ENCODE data around the gene SLC25A13. TPM values are rescaled to one million over a fixed set of nuclear protein-coding genes. Genes with fewer than 3 reads are reported as not detected.
A peak's percentile ranks its signal among the peaks of the same experiment; 100 is the strongest.

Gene SLC25A13
- polyA plus RNA-seq, 1 donor, result 41.0 TPM

- DNase-seq, result no peak
- 100% methylated on average over 1 of the region's 3 CpGs for WGBS (ENCODE audit: insufficient coverage, low lambda C conversion rate)
- no peak overlapping the region for H3K4me3 ChIP-seq (ENCODE audit: low read length)
- no peak overlapping the region for H3K27ac ChIP-seq (ENCODE audit: low read length)
- peaks cover 3% of the 10 kb centered on the region for H3K27me3 ChIP-seq (ENCODE audit: control insufficient read depth, insufficient read depth, low read length)
- H3K36me3 ChIP-seq (ENCODE audit: control insufficient read depth, insufficient read depth, low read length), result no peaks in the 10 kb centered on the region
- H3K9me3 ChIP-seq (ENCODE audit: control insufficient read depth, low read depth, low read length), result no peaks in the 10 kb centered on the region
- no peaks in the 10 kb centered on the region for H3K4me1 ChIP-seq (ENCODE audit: control insufficient read depth, insufficient read depth, low read length)
Observed at GRCh38 chr7:96089511-96089910, 232.4 kb downstream of the SLC25A13 start.

GRCh38 chr7:96088579-96088978 is 233.3 kb downstream of the SLC25A13 start:
- no peak overlapping the region for H3K27ac ChIP-seq (ENCODE audit: low read length)
- no peaks in the 10 kb centered on the region for H3K36me3 ChIP-seq (ENCODE audit: control insufficient read depth, insufficient read depth, low read length)
- 57% methylated on average over 4 of the region's 5 CpGs for WGBS (ENCODE audit: insufficient coverage, low lambda C conversion rate)
- no peaks in the 10 kb centered on the region for H3K9me3 ChIP-seq (ENCODE audit: control insufficient read depth, low read depth, low read length)
- peaks cover 3% of the 10 kb centered on the region for H3K27me3 ChIP-seq (ENCODE audit: control insufficient read depth, insufficient read depth, low read length)
- no peak overlapping the region for H3K4me3 ChIP-seq (ENCODE audit: low read length)
- no peak for DNase-seq
- no peaks in the 10 kb centered on the region for H3K4me1 ChIP-seq (ENCODE audit: control insufficient read depth, insufficient read depth, low read length)

- DNase-seq, result no peak
- Histone ChIP-seq H3K4me1 (ENCODE audit: control insufficient read depth, insufficient read depth, low read length) (no peaks in the 10 kb centered on the region), H3K27ac (ENCODE audit: low read length) (no peak overlapping the region), H3K9me3 (ENCODE audit: control insufficient read depth, low read depth, low read length) (no peaks in the 10 kb centered on the region), H3K27me3 (ENCODE audit: control insufficient read depth, insufficient read depth, low read length) (no peaks in the 10 kb centered on the region), H3K36me3 (ENCODE audit: control insufficient read depth, insufficient read depth, low read length) (no peaks in the 10 kb centered on the region), H3K4me3 (ENCODE audit: low read length) (no peak overlapping the region)
- no CpG with 5 or more reads among the region's 3 CpGs for WGBS (ENCODE audit: insufficient coverage, low lambda C conversion rate)
Observed at GRCh38 chr7:96085953-96086352, 235.9 kb downstream of the SLC25A13 start.

- no peaks in the 10 kb centered on the region for H3K27me3 ChIP-seq (ENCODE audit: control insufficient read depth, insufficient read depth, low read length)
- no peaks in the 10 kb centered on the region for H3K9me3 ChIP-seq (ENCODE audit: control insufficient read depth, low read depth, low read length)
- WGBS (ENCODE audit: insufficient coverage, low lambda C conversion rate), result no CpG with 5 or more reads among the region's 1 CpG
- H3K4me3 ChIP-seq (ENCODE audit: low read length), result no peak overlapping the region
- H3K36me3 ChIP-seq (ENCODE audit: control insufficient read depth, insufficient read depth, low read length), result no peaks in the 10 kb centered on the region
- no peak for DNase-seq
- no peaks in the 10 kb centered on the region for H3K4me1 ChIP-seq (ENCODE audit: control insufficient read depth, insufficient read depth, low read length)
- no peak overlapping the region for H3K27ac ChIP-seq (ENCODE audit: low read length)
Observed at GRCh38 chr7:96084881-96085553, 236.9 kb downstream of the SLC25A13 start.

- 100% methylated on average over 1 of the region's 6 CpGs for WGBS (ENCODE audit: insufficient coverage, low lambda C conversion rate)
- H3K9me3 ChIP-seq (ENCODE audit: control insufficient read depth, low read depth, low read length), result no peaks in the 10 kb centered on the region
- no peak for DNase-seq
Observed at GRCh38 chr7:96080027-96080426, 241.9 kb downstream of the SLC25A13 start.

GRCh38 chr7:96076350-96076707 is 245.6 kb downstream of the SLC25A13 start:
- Histone ChIP-seq H3K9me3 (ENCODE audit: control insufficient read depth, low read depth, low read length) (no peaks in the 10 kb centered on the region), H3K27ac (ENCODE audit: low read length) (no peak overlapping the region)
- 24% methylated on average over 2 of the region's 10 CpGs for WGBS (ENCODE audit: insufficient coverage, low lambda C conversion rate)

More at GRCh38 chr7:96080027-96080426, 241.9 kb downstream of the SLC25A13 start:
- Histone ChIP-seq H3K36me3 (ENCODE audit: control insufficient read depth, insufficient read depth, low read length) (no peaks in the 10 kb centered on the region), H3K4me3 (ENCODE audit: low read length) (no peak overlapping the region), H3K27ac (ENCODE audit: low read length) (no peak overlapping the region), H3K27me3 (ENCODE audit: control insufficient read depth, insufficient read depth, low read length) (peaks cover 20% of the 10 kb centered on the region), H3K4me1 (ENCODE audit: control insufficient read depth, insufficient read depth, low read length) (peaks cover 3% of the 10 kb centered on the region)

GRCh38 chr7:96075510-96076349 is 246.2 kb downstream of the SLC25A13 start:
- peaks cover 3% of the 10 kb centered on the region for H3K4me1 ChIP-seq (ENCODE audit: control insufficient read depth, insufficient read depth, low read length)
- H3K36me3 ChIP-seq (ENCODE audit: control insufficient read depth, insufficient read depth, low read length), result no peaks in the 10 kb centered on the region
- peak overlapping the region; percentile 35 for H3K4me3 ChIP-seq (ENCODE audit: low read length)
- H3K27ac ChIP-seq (ENCODE audit: low read length), result no peak overlapping the region
- H3K27me3 ChIP-seq (ENCODE audit: control insufficient read depth, insufficient read depth, low read length), result peaks cover 26% of the 10 kb centered on the region
- peak; percentile 15 to 45 for DNase-seq
- no CpG with 5 or more reads among the region's 47 CpGs for WGBS (ENCODE audit: insufficient coverage, low lambda C conversion rate)
- H3K9me3 ChIP-seq (ENCODE audit: control insufficient read depth, low read depth, low read length), result no peaks in the 10 kb centered on the region

More at GRCh38 chr7:96076350-96076707, 245.6 kb downstream of the SLC25A13 start:
- no peak for DNase-seq
- peaks cover 26% of the 10 kb centered on the region for H3K27me3 ChIP-seq (ENCODE audit: control insufficient read depth, insufficient read depth, low read length)
- no peaks in the 10 kb centered on the region for H3K36me3 ChIP-seq (ENCODE audit: control insufficient read depth, insufficient read depth, low read length)
- peaks cover 3% of the 10 kb centered on the region for H3K4me1 ChIP-seq (ENCODE audit: control insufficient read depth, insufficient read depth, low read length)
- H3K4me3 ChIP-seq (ENCODE audit: low read length), result no peak overlapping the region

- DNase-seq, result no peak
- H3K27ac ChIP-seq (ENCODE audit: low read length), result no peak overlapping the region
- H3K9me3 ChIP-seq (ENCODE audit: control insufficient read depth, low read depth, low read length), result no peaks in the 10 kb centered on the region
- H3K36me3 ChIP-seq (ENCODE audit: control insufficient read depth, insufficient read depth, low read length), result no peaks in the 10 kb centered on the region
- peaks cover 26% of the 10 kb centered on the region for H3K27me3 ChIP-seq (ENCODE audit: control insufficient read depth, insufficient read depth, low read length)
- peaks cover 3% of the 10 kb centered on the region for H3K4me1 ChIP-seq (ENCODE audit: control insufficient read depth, insufficient read depth, low read length)
- no peak overlapping the region for H3K4me3 ChIP-seq (ENCODE audit: low read length)
- WGBS (ENCODE audit: insufficient coverage, low lambda C conversion rate), result no CpG with 5 or more reads among the region's 1 CpG
Observed at GRCh38 chr7:96074871-96075270, 247.0 kb downstream of the SLC25A13 start.

Data from large intestine (tissue), 3 donors.